Fibroblast of peridontal ligament (primary cell): Measurements from ENCODE around the gene ARHGAP9.
"Not testable (repeated sequence)": the region's sequence is repeated elsewhere in the genome, so short reads cannot be mapped to it uniquely, and the experiment has no call there.

Source experiments
- DNase-seq: peaks from one replicate; pipeline ENCODE4 v3.0.0-alpha.2; 2010; ENCODE audit errors: extremely low read depth

ARHGAP9 gene

DNA sequence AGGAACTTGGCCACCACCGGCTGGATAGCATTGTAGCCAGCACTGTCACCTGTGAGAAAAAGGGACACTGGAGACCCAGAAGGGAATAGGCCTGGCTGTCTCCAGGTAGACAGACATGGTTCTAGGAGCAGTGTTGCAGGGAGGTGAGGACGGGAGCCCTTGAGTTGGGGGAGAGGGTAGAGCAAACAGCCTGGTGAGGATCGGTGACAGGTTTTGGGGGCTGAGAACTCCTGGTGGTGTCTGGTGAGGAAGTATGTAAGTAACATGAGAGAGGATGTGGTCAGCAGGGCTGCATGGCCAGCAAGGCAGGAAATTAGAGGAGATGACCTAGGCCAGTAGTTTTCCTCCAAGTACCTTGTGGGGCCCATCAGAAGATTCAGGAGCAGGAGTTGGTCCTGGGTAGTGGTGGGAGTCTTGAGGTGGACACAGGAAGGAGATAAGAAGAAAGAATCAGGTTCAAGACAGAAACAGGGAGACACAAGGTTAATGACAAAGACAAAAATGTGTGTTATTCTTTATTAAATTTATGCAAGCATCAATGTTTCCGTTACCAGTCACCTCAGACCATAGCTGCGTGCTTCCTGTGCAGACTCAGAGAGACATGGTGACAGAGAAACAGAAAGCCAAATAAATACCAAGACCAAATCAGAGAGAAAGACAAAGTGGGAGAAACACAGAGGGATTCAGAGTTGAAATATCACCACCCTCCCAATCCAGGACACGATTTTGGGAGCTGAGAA is at the start of gene ARHGAP9:
TSS of gene ARHGAP9 (minus strand) at position 491 of the 740 bp plus-strand sequence. CDS start at position 31, 460 bp downstream.
- no peak for DNase-seq

DNA sequence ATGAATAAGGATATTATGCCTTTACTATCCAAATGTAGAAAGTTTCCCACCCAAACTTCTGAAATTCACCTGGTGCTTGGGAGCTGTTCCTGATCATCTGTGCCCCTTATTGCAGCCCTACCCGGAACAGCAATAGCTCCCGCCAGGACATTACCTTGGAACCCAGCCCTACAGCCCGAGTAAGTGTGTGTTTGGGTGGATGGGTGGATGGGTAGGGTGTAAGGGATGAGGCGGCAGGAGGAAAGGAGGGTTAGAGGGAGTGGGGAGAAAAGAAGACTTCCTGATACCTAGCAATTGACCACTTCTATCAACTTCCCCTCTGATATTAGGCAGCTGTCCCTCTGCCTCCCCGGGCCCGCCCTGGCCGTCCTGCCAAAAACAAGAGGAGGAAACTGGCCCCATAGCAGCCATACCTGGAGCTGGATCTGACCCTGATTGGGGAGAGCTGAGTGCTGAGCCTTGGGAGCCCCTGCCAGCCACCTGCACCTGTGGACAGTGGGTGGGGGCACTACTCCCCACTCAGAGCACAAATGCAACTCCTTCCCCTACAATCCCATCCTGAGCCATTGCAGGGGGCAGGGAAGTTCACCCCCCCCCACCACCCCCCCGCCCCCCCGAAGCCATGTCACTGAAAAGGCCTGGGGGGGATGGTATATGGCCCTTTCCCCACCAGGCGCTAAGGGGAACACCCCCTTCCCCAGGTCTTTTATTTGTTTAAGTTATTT is 49.3 kb upstream of the ARHGAP9 start:
- DNase-seq = no peak

DNA sequence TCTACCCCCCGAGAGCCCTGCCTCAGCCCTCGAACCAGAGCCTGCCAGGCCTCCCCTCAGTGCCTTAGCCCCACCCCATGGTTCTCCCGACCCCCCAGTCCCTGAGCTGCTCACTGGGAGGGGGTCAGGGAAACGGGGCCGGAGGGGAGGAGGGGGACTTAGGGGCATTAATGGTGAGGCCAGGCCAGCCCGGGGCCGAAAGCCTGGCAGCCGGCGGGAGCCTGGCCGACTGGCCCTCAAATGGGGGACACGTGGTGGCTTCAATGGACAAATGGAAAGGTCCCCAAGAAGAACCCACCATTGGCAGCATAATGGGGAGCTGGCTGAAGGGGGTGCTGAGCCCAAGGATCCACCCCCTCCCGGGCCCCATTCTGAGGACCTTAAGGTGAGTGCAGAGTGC is 48.5 kb upstream of the ARHGAP9 start:
- no peak for DNase-seq

DNA sequence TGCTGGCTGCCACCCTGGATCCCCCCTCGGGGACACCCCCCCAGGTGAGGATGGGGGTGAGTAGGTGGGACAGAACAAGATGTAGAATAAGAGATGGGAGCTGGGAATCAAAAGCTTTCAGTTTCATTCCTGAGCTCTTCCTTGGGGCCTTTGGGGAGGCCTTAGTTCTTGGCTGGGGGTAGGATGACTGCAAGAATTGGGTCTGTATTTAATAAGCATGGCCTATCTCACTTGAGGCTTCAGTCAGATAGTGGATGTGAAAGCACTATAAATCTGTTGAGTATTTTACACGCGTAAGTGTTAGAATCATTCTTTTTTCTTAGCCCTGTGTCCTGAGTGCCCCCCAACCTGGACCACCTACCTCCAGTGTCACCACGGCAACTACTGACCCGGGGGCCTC is 47.5 kb upstream of the ARHGAP9 start:
- DNase-seq = no peak

DNA sequence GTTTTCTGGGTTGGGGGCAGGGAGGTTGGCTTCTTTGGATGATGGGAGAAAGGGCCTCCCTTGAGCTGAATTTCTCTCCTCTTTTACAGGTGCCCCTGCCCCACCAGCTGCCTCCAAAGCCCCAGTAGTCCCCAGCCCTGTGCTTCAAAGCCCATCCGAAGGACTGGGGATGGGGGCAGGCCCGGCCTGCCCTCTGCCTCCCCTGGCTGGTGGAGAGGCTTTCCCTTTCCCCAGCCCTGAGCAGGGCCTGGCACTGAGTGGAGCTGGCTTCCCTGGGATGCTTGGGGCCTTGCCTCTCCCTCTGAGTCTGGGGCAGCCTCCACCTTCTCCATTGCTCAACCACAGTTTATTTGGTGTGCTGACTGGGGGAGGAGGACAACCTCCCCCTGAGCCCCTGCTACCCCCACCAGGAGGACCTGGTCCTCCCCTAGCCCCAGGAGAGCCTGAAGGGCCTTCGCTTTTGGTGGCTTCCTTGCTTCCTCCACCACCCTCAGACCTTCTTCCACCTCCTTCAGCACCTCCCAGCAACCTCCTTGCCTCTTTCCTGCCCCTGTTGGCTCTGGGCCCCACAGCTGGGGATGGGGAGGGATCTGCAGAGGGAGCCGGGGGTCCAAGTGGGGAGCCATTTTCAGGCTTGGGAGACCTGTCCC is 46.9 kb upstream of the ARHGAP9 start:
- DNase-seq = no peak

DNA sequence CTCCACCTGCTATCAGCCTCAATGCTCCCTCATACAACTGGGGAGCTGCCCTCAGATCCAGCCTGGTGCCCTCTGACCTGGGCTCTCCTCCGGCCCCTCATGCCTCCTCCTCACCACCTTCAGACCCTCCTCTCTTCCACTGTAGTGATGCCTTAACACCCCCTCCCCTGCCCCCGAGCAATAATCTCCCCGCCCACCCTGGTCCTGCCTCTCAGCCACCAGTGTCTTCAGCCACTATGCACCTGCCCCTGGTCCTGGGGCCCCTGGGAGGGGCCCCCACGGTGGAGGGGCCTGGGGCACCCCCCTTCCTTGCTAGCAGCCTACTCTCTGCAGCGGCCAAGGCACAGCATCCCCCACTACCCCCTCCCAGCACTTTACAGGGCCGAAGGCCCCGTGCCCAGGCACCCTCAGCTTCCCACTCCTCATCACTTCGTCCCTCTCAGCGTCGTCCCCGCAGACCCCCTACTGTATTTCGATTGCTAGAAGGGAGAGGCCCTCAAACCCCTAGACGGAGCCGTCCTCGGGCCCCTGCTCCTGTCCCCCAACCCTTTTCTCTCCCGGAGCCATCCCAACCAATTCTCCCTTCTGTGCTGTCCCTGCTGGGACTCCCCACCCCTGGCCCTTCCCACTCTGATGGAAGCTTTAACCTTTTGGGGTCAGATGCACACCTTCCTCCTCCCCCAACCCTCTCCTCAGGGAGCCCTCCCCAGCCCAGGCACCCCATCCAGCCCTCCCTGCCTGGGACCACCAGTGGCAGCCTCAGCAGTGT is 46.1 kb upstream of the ARHGAP9 start:
- DNase-seq = no peak

DNA sequence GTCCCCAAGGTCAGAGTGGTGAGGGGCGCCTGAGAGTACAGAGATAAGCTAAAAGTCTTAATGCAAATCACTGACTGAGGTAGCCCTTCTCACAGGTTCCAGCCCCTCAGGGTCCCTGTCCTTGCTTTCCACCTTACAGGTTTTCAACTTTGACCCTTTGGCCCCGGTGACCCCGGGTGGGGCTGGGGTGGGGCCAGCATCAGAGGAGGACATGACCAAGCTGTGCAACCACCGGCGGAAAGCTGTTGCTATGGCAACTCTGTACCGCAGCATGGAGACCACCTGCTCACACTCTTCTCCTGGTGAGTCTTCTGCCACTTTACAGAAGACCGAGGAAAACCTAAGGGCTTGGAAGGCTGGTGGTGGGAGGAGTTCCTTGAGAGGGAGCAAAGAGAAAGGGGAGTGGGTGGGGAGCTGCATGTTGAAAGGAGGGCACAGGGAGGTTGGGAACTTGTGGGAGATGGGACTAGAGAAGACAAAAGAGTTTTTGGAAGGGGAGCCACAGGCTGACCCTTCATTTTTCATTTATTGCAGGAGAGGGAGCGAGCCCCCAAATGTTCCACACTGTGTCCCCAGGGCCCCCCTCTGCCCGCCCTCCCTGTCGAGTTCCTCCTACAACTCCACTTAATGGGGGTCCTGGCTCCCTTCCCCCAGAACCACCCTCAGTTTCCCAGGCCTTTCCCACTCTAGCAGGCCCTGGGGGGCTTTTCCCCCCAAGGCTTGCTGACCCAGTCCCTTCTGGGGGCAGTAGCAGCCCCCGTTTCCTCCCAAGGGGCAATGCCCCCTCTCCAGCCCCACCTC is 45.3 kb upstream of the ARHGAP9 start:
- no peak for DNase-seq

DNA sequence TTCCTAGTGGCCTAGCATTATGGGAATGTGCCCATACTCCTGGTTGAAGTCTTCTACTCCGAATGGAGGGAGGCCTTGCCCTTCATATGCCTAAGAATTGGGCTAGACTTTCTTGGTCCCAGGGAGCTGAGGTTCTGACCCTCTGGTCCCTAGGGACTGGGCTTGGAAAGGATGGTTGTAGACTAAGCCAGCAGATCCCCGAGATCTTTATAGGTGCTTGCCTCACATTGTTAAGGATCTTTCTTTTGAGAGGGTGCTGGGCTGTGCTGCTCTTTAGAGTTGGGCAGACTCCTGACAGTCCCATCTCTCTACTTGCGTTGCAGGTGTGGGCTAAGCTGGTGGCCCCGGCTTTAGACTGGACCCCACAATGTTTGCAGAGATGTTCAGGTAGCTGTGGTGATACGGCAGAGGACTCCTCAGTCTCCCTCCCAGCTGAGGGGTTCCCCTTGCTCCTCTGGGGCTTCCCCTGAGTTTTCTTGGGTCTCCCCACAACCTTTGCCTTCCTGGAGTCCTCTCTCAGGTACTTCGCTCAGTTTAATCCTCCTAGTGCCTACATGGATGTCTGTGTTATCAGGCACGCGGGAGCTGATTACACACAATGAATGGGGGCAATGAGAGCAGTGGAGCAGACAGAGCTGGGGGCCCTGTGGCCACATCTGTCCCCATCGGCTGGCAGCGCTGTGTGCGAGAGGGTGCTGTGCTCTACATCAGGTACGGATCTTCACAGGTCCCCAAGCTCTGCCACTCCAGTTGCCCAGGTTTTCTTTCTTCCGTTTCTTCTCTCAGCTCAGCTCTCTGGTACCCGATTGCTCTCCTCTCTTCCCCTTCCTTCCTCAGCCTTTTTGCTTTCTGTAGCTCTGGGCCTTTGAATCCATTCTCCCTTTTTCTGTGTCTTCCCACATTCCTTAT is 44.3 kb upstream of the ARHGAP9 start:
- no peak for DNase-seq

DNA sequence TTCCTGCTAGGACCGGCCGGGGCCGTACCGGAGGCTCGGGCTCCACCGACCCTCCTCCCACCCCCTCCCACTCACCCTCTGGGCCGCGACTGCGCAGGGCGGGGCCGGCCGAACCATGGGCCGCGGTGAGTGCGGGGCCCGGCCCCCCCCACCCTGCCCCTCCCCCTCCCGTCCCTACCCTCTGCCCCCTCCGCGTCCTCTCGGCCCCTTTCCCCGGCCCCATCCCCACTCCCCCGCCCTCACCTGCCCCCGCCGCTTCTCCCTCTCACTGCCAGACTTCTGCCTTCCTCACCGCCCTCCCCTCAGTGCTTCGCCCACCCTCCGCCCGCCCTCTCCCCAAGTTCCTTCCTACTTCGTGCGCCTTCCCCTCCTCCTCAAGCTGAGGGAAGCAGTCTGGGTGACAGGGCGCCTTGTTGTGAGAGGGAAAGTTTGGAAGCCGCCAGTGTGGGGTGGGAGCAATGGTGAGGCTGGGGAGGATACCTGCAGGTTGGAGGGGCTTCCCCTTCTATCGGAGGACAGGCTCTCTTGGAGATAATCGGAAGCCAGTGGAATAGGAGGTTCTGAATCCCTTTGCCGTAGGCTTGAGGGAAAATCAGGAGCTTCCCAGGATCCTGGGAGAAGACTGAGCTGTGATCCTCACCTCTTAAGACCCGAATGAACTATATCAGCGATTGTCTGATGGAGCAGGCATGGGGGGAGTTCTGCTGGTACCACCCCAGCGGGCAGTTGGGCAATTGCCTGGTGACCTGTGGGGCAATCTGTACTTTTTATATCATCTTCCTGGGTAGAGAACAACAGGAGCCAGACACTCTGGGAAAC is 43.4 kb upstream of the ARHGAP9 start:
- peak; percentile 49 for DNase-seq

DNA sequence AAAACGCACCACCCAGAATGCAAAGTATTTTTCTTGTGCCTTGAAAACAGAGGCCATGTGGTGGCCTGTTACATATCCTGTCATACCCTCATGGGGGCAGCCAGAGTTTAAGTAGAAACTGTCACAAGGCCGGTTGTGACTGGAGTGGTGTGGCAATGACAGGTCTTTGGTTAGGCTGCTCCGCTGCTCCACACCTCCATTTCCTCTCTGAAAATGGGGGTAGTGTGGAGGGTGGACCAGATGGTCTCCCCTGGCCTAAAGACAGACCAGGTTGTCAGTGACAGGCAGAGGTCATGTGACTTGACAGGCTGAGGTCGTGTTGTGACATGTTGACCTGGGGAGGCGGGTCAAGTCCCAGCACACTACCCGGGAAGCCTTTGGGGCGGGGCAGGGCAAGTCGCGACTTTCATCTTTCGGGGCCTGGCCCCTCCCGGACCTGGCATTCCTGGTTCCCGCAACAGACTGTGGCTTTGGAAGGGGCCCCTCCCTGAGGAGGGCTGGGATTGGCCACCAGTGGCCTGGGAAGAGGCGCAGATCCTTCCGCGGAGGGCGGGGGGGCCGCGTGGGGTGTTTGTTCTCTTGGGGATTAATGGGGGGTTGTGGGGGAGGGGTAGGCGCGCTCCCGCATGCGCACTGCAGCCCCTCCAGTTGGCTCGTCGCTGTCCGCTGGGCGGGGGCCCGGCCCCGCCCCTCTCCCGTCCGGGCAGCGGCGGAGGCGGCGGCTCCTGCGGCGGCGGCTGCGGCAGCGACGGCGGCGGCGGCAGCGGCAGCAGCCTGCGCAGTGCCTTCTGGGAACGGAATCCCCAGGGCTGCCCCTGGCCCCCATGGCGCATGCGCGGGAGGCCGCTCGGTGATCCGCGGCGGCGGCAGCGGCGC is 42.6 kb upstream of the ARHGAP9 start, which contains the start of gene MBD6:
TSS of gene MBD6 (plus strand) at position 814 of the 876 bp plus-strand sequence. CDS start 1,480 bp downstream, outside the sequence.
- peak; percentile 89 for DNase-seq

DNA sequence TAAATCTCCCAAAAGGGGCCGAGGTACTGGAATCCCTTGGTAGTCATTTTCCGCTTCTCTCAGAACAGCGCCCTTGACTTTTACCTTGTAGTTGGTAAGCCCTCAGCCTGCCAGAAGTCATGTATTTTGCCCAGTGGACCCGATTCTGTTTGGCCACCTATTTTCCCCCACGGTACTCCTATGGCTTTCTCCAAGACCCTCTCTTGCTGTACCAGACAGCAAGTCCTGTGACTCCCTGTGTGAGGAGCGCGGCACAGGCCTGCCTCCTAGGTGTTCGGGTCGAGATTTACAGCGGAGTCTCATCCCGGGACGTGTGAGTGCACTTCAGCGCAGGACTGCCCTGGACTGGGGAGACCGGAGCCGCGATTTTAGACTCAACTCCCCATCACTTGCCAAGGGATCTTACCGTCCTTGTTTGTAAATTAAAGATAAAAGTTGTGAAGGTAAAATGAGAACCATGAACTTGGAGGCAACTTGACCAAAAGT is 41.9 kb upstream of the ARHGAP9 start:
- peak; percentile 45 for DNase-seq

DNA sequence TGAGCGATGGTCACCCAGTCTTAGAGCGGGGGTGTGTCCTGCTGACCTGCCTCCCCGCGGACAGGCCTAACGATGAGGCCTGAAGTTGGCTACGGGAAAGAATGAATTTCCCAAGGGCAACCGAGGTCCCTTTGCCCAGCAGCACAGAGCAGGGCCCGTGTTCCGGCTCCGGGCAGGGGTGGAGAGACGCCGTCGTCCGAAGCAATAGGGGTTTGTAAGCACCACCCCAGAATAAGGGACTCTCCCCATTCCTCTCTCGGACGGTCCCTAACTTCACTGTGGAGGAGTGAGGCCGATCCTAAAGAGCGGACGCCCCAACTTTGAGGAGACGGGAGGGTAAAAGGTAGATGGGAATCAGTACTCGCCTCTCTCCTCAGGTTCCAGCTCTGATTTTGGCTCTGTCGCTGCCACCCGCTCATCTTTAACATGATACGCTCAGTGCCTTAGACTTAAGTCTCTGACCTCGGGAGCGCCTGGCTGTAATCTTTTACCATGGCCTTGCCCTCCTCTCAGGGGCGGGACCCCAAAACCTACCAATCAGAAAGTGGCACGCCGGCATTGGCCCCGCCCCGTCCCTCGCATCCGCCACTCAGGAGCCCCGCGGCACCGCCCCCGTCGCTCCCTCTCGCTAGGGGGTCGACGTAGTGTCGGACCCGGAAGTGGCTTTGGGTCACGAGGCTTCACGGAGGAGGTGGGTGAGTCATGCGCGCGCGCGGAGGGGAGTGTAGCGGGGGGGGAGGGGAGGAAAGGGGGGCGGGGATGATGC is 40.6 kb upstream of the ARHGAP9 start, which contains the start of gene DDIT3:
TSS of gene DDIT3 (minus strand) at position 462 of the 766 bp plus-strand sequence. CDS start 3,108 bp downstream, outside the sequence.
- DNase-seq = peak; percentile 98

DNA sequence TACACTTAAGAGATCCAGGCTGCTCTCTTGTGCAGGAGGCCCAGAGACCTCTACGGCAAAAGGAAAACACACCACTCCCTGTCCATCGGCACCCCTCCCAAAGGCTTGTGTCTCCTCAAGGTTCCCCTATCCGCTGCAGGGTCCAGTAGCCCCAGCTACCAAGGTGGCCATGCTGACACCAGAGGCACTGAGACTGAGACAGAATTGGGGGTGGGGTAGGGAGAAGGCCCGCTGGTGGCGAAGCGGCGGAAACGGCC is 40.1 kb upstream of the ARHGAP9 start:
- DNase-seq = no peak

DNA sequence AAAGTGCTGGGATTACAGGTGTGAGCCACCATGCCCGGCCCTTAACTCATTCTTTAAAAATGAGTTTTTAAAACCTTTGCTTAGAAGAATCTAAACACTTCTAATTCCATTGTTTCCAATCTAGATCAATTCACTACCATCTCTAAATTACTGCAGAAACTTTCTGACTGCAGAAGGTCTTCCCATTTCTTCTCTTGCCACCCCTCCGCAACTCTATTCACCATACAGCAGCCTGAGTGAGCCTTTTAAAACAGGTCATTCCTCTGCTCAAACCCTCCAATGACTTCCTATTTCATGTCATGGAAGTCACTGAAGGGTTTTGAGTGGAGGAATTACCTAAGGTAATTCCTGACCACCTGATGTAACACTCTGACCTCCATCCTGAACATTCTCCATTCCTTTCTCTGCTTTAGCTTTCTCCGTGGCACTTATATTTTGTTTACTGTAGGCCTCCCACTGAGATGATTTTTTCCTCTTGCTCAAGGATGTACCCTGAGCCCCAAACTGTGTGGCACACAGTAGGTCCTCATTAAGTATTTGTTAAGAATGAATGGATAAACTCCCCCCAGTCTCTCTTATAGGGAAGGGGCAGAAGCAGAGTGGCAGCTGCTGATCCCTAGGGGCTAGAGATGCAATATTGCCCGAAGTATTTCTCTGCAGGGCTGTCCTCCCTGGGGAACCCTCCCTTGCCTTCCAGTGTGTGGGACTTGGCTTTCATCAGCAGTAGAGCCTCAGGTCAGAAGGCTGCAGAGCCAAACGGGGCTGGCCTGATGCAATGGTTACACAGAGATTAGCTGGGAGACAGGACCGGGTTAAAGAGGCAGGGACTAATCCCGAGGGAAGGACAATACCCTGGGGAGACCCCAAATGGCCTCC is 39.5 kb upstream of the ARHGAP9 start:
- DNase-seq = peak; percentile 67

DNA sequence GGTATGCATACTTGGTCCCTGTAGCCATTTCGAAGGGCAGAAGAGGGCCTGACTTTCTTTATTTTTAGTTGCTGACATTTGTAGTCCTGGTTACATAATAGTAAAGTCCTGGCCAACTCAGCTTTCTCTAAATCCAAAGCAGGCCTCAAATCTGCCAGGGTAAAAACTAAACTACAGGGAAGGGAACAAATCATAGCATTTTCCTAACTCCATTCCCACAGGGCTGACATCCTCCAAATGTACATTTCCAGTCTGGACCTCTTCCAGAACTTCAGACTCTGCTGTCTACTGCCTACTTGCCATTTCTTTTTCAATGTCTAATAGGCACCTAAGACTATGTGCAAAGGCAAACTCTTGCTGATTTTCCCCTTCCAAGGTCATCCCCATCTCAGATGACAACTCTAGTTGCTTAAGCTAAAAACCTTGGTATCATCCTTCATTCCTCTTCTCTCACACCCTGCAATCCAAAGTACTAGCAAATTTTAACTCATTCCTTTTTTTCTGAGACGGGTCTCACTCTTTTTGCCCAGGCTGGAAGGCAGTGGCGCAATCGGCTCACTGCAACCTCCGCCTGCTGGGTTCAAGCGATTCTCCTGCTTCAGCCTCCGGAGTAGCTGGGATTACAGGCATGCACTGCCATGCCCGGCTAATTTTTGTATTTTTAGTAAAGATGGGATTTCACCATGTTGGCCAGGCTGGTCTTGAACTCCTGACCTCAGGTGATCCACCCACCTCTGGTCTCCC is 38.7 kb upstream of the ARHGAP9 start:
- DNase-seq = peak; percentile 57

DNA sequence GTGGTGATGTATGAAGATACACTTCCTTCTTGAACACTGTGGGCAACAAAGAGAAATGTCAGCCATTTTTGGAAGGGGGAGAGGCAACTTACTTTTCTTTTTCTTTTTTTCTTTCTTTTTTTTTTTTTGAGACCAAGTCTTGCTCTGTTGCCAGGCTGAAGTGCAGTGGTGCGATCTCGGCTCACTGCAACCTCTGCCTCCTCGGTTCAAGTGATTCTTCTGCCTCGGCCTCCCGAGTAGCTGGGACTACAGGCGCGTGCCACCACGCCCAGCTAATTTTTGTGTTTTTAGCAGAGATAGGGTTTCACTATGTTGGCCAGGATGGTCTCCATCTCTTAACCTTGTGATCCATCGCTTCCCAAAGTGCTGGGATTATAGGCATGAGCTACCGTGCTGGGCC is 38.1 kb upstream of the ARHGAP9 start:
- DNase-seq = not testable (repeated sequence)
